ENCODE results near the gene IFRD1.

Gene IFRD1

GRCh38 chr7:112431803-112432202 lies 18.5 kb upstream of the IFRD1 start:
- TF ChIP-seq TEAD4 (IDR thresholded peaks at IDR 0.05) = no peak
- TF ChIP-seq, protein P1, sequence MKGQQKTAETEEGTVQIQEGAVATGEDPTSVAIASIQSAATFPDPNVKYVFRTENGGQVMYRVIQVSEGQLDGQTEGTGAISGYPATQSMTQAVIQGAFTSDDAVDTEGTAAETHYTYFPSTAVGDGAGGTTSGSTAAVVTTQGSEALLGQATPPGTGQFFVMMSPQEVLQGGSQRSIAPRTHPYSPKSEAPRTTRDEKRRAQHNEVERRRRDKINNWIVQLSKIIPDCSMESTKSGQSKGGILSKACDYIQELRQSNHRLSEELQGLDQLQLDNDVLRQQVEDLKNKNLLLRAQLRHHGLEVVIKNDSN (IDR thresholded peaks at IDR 0.05) = no peak
- no peak for TF ChIP-seq YY1 (IDR thresholded peaks at IDR 0.05; ENCODE audit: low read depth)
- TF ChIP-seq CEBPB (IDR thresholded peaks at IDR 0.05) = no peak
- TF ChIP-seq TAF1 (IDR thresholded peaks at IDR 0.05; ENCODE audit: low read depth) = no peak
- no peak for TF ChIP-seq FOXM1 (IDR thresholded peaks at IDR 0.05; ENCODE audit: borderline replicate concordance, low read depth)

DNA sequence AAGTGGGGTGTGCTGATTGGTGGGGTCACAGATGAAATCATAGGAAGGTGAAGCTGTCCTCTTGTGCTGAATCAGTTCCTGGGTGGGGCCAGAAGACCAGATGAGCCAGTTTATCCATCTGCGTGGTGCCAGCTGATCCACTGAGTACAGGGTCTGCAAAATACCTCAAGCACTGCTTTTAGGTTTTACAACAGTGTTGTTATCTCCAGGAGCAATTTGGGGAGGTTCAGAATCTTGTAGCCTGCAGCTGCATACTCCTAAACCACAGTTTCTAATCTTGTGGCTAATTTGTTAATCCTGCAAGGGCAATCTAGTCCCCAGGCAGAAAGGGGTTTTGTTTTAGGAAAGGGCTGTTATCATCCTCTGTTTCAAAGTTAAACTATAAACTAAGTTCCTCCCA lies 17.0 kb upstream of the IFRD1 start:
- TF ChIP-seq RAD21 (IDR thresholded peaks at IDR 0.05; ENCODE audit: low read depth) = no peak
- no peak for TF ChIP-seq FOXM1 (IDR thresholded peaks at IDR 0.05; ENCODE audit: borderline replicate concordance, low read depth)
- no peak for TF ChIP-seq REST (IDR thresholded peaks at IDR 0.05; ENCODE audit: low read depth)
- TF ChIP-seq, protein P2, sequence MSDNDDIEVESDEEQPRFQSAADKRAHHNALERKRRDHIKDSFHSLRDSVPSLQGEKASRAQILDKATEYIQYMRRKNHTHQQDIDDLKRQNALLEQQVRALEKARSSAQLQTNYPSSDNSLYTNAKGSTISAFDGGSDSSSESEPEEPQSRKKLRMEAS (IDR thresholded peaks at IDR 0.05) = no peak
- TF ChIP-seq, protein P1 (IDR thresholded peaks at IDR 0.05) = no peak
- no peak for TF ChIP-seq TAF1 (IDR thresholded peaks at IDR 0.05; ENCODE audit: low read depth)
- no peak for TF ChIP-seq ZBTB7A (IDR thresholded peaks at IDR 0.05; ENCODE audit: low read depth)
- no peak for TF ChIP-seq TCF12 (IDR thresholded peaks at IDR 0.05; ENCODE audit: low read depth)
- TF ChIP-seq TEAD4 (IDR thresholded peaks at IDR 0.05) = no peak
- no peak for TF ChIP-seq EGR1 (IDR thresholded peaks at IDR 0.05)
- TF ChIP-seq CEBPB (IDR thresholded peaks at IDR 0.05) = no peak
- no peak for TF ChIP-seq EP300 (IDR thresholded peaks at IDR 0.05; ENCODE audit: borderline replicate concordance)

- no peak for TF ChIP-seq CREB1 (IDR thresholded peaks at IDR 0.05; ENCODE audit: low read depth)
- no peak for TF ChIP-seq ZBTB7A (IDR thresholded peaks at IDR 0.05; ENCODE audit: low read depth)
- no peak for TF ChIP-seq CEBPB (IDR thresholded peaks at IDR 0.05)
These were observed 13.2 kb upstream of the IFRD1 start for GRCh38 chr7:112437072-112437471.

DNA sequence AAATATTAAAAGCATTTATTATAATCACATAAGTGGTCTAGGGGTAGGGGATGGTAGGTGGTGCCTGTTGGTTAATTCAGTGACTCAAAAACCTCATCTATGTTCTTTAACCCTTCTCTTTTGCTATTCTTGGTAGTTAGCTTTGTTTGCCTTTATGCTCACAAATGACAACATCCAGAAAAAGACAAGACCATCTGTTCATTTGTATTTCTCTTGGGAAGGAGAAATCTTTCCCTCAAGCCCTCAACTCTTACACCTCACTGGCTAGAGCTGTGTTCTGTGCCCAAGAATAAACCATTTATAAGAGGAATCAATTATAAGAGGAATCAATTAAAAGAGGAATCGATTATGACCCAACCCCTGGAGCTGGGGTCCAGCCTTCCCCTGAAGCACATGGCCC lies 10.8 kb upstream of the IFRD1 start:
- TF ChIP-seq EP300 (IDR thresholded peaks at IDR 0.05; ENCODE audit: borderline replicate concordance) (no peak), FOXM1 (IDR thresholded peaks at IDR 0.05; ENCODE audit: borderline replicate concordance, low read depth) (no peak), NFIC (IDR thresholded peaks at IDR 0.05) (no peak), RAD21 (IDR thresholded peaks at IDR 0.05; ENCODE audit: low read depth) (no peak), EGR1 (IDR thresholded peaks at IDR 0.05) (no peak), TEAD4 (IDR thresholded peaks at IDR 0.05) (no peak)

GRCh38 chr7:112442210-112442609 lies 8.1 kb upstream of the IFRD1 start:
- no peak for TF ChIP-seq TAF1 (IDR thresholded peaks at IDR 0.05; ENCODE audit: low read depth)
- no peak for TF ChIP-seq EGR1 (IDR thresholded peaks at IDR 0.05)
- no peak for TF ChIP-seq FOXM1 (IDR thresholded peaks at IDR 0.05; ENCODE audit: borderline replicate concordance, low read depth)
- no peak for TF ChIP-seq REST (IDR thresholded peaks at IDR 0.05; ENCODE audit: low read depth)
- TF ChIP-seq EP300 (IDR thresholded peaks at IDR 0.05; ENCODE audit: borderline replicate concordance) = no peak
- TF ChIP-seq, protein P2 (IDR thresholded peaks at IDR 0.05) = no peak
- TF ChIP-seq TCF12 (IDR thresholded peaks at IDR 0.05; ENCODE audit: low read depth) = no peak
- no peak for TF ChIP-seq NFIC (IDR thresholded peaks at IDR 0.05)
- TF ChIP-seq, protein P1 (IDR thresholded peaks at IDR 0.05) = no peak
- no peak for TF ChIP-seq YY1 (IDR thresholded peaks at IDR 0.05; ENCODE audit: low read depth)
- no peak for TF ChIP-seq CREB1 (IDR thresholded peaks at IDR 0.05; ENCODE audit: low read depth)
- TF ChIP-seq ZBTB7A (IDR thresholded peaks at IDR 0.05; ENCODE audit: low read depth) = no peak

DNA sequence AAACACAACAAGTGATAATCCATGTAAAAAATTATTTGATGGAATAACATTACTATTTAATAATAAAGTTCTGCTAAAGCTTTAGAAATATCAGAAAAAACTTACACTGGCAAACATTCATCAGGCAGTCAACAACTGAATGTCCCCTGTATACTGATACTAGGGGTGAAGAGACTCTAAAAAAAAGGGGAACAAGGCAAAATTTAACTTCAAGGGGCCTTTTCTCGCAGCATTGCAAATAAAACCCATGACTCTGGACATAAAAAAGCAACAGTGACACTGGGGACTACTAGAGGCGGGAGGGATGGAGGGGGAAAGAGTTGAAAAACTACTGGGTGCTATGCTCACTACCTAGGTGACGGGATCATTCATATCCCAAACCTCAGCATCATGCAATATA lies 5.8 kb upstream of the IFRD1 start:
- TF ChIP-seq FOXM1 (IDR thresholded peaks at IDR 0.05; ENCODE audit: borderline replicate concordance, low read depth) = no peak
- TF ChIP-seq TCF12 (IDR thresholded peaks at IDR 0.05; ENCODE audit: low read depth) = no peak
- no peak for TF ChIP-seq EGR1 (IDR thresholded peaks at IDR 0.05)
- TF ChIP-seq, protein P1 (IDR thresholded peaks at IDR 0.05) = no peak
- no peak for TF ChIP-seq CEBPB (IDR thresholded peaks at IDR 0.05)
- TF ChIP-seq ZBTB7A (IDR thresholded peaks at IDR 0.05; ENCODE audit: low read depth) = no peak
- TF ChIP-seq TEAD4 (IDR thresholded peaks at IDR 0.05) = no peak
- TF ChIP-seq, protein P2 (IDR thresholded peaks at IDR 0.05) = no peak
- no peak for TF ChIP-seq REST (IDR thresholded peaks at IDR 0.05; ENCODE audit: low read depth)
- TF ChIP-seq TAF1 (IDR thresholded peaks at IDR 0.05; ENCODE audit: low read depth) = no peak
- no peak for TF ChIP-seq YY1 (IDR thresholded peaks at IDR 0.05; ENCODE audit: low read depth)
- TF ChIP-seq CREB1 (IDR thresholded peaks at IDR 0.05; ENCODE audit: low read depth) = no peak
- TF ChIP-seq RAD21 (IDR thresholded peaks at IDR 0.05; ENCODE audit: low read depth) = no peak
- TF ChIP-seq NFIC (IDR thresholded peaks at IDR 0.05) = no peak
- no peak for TF ChIP-seq EP300 (IDR thresholded peaks at IDR 0.05; ENCODE audit: borderline replicate concordance)
